Spinal cord (tissue), 10 donors: Measurements from ENCODE around the gene HOXD1. TPM values are rescaled to one million over a fixed set of nuclear protein-coding genes. Genes with fewer than 3 reads are reported as not detected.

Experiments
- DNase-seq, 6 donors: peaks; one replicate each; pipeline versions ENCODE4 v3.0.0 to v3.0.0-alpha.2; 2013 to 2015; ENCODE audit warnings: low spot score in 6 of 6, low read depth in 4 of 6
- H3K27ac ChIP-seq: one replicate; pipeline ENCODE4 v1.5.1; 2013; ENCODE audit warnings: low read depth, low read length, control low read depth
- H3K27me3 ChIP-seq: one replicate; pipeline ENCODE4 v1.6.1; 2013; ENCODE audit warnings: low read length; ENCODE audit not compliant: control insufficient read depth, insufficient read depth
- H3K36me3 ChIP-seq: one replicate; pipeline ENCODE4 v1.6.1; 2013; ENCODE audit warnings: low read length; ENCODE audit not compliant: control insufficient read depth, insufficient read depth
- H3K4me1 ChIP-seq: one replicate; pipeline ENCODE4 v1.6.1; 2013; ENCODE audit warnings: low read length; ENCODE audit not compliant: control insufficient read depth, insufficient read depth
- H3K4me3 ChIP-seq: one replicate; pipeline ENCODE4 v1.5.1; 2013; ENCODE audit warnings: low read depth, low read length, control low read depth
- H3K9me3 ChIP-seq: one replicate; pipeline ENCODE4 v1.6.1; 2013; ENCODE audit warnings: low read length; ENCODE audit not compliant: control insufficient read depth, insufficient read depth
- WGBS: methylation state at CpG from one replicate; pipeline ENCODE4 v1.1.5; 2013; ENCODE audit warnings: missing lambda C conversion rate; ENCODE audit not compliant: insufficient coverage; 5-methylcytosine and 5-hydroxymethylcytosine counted together
- polyA plus RNA-seq, 2 donors: library from polyadenylated mRNA; unstranded; fragments of 120-200 nt; gene quantifications; one replicate each; pipeline ENCODE4 v1.2.1, GENCODE V29; 2013; ENCODE audit not compliant: insufficient read length in 2 of 2
- total RNA-seq, 2 donors: library from RNA; depleted of rRNA in 1 of 2; stranded (reverse); fragments of 120-200 nt in 1 of 2; fragments of >200 nt in 1 of 2; gene quantifications; one replicate each; pipeline versions ENCODE4 v1.2.3 to v1.2.4, GENCODE V29; 2013 to 2014
- donor health status: healthy.

The HOXD1 gene
- total and polyA plus RNA-seq, 4 donors: 0.66 to 5.6 (median 3.9) TPM

GRCh38 chr2:176159663-176160250 lies 28.7 kb upstream of the HOXD1 start:
- Histone ChIP-seq H3K27ac (peak overlapping the region; percentile 89), H3K36me3 (peaks cover 42% of the 10 kb centered on the region), H3K4me1 (peaks cover 80% of the 10 kb centered on the region), H3K9me3 (no peaks in the 10 kb centered on the region), H3K4me3 (peak overlapping the region; percentile 31), H3K27me3 (peaks cover 51% of the 10 kb centered on the region)
- 31% methylated on average over 43 of the region's 44 CpGs for WGBS
- DNase-seq: peak in 2 of 6 donors; percentile 38 to 62

DNA sequence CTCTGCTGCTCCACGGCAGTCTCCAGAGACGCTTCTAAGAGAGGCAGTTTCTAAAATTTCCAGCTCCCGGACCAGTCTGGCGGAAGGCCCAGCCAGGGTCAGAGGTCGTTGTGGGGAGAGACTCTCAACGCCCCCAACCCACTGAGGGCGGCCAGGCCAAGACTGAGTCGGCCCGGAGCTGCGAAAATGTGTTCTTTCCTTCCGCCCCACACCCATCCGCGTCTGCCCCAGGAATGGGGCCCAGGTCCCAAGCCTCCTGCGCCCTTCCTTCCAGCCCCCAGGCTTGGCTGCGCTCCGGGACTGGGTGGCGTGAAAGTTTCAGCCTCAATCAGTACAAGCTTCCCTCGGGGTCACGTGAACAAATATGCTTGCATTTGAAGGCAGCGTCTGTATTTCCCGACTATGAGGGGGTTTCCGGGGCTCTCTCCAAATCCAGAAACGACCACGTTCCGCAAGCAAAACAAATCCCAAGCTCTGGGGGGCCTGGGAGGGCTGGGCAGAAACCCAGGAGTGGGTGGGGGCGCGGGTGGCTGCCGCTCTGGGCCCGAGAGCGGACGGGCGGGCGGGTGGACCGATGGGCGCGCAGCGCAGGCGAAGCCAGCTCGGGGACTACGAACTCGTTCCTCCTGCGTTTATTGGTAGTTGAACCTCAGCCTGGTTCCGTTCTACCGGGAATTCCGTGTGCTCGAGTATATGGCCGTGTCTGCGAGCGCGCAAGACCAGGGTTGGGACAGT lies 28.1 kb upstream of the HOXD1 start:
- Histone ChIP-seq H3K27ac (peak overlapping the region; percentile 89), H3K36me3 (peaks cover 45% of the 10 kb centered on the region), H3K4me3 (peak overlapping the region; percentile 31), H3K27me3 (peaks cover 57% of the 10 kb centered on the region), H3K9me3 (no peaks in the 10 kb centered on the region), H3K4me1 (peaks cover 85% of the 10 kb centered on the region)
- DNase-seq: peak in 2 of 6 donors; percentile 70 to 84
- 23% methylated on average over 44 of the region's 50 CpGs for WGBS

- Histone ChIP-seq H3K27ac (peak overlapping the region; percentile 89), H3K4me1 (peaks cover 84% of the 10 kb centered on the region), H3K36me3 (peaks cover 43% of the 10 kb centered on the region), H3K9me3 (no peaks in the 10 kb centered on the region), H3K4me3 (peak overlapping the region; percentile 31), H3K27me3 (peaks cover 57% of the 10 kb centered on the region)
- 45% methylated on average over 12 of the region's 22 CpGs for WGBS
- peak in 1 of 6 donors; percentile 80 for DNase-seq
Observed at GRCh38 chr2:176160986-176161824, 27.3 kb upstream of the HOXD1 start.

- WGBS: 21% methylated on average over 10 of the region's 22 CpGs
- peaks cover 78% of the 10 kb centered on the region for H3K4me1 ChIP-seq
- no peaks in the 10 kb centered on the region for H3K9me3 ChIP-seq
- peak overlapping the region; percentile 89 for H3K27ac ChIP-seq
- H3K4me3 ChIP-seq: peak overlapping the region; percentile 7
- peak in 2 of 6 donors; percentile 68 to 91 for DNase-seq
- peaks cover 40% of the 10 kb centered on the region for H3K36me3 ChIP-seq
- H3K27me3 ChIP-seq: peaks cover 52% of the 10 kb centered on the region
Observed at GRCh38 chr2:176161825-176162626, 26.4 kb upstream of the HOXD1 start.

DNA sequence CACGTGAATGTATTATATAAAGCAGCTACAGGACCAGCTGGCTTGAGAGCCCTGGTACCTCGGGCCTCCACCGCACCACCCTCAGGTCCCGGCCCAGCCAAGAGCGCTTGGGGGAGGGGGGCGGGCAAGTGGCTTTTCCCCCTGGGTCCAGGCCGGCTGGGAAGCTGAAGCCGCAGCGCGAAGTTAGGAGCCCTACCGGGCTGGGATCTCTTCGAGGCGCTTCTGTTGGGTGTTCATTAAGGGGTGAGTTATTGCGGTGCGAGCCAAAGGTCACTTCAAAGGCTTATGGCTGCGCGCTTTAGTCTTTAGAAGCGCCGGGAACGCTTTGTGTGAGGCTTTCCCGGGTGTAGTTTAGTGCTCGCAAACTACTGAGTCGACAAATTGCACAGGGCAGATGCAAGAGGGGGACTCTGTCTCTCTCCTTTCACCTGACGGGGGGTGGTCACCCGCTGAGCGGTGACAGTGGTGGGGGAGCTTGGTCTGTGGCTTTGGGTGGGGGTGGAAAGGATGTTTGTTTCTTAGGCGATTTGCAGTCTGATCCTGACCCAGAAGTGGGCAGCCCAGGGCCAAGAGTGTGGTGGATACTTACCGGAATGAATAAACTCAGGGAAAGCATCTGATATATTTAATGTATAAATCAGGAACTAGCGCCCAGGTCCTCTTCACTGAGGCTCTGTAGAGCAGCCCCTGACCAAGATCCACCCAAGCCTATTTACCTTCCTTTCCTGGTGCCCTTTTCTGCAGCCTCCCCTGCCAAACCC lies 25.4 kb upstream of the HOXD1 start:
- DNase-seq: peak in 1 of 6 donors; percentile 88
- 16% methylated on average over 22 of the region's 29 CpGs for WGBS
- Histone ChIP-seq H3K36me3 (peaks cover 34% of the 10 kb centered on the region), H3K4me1 (peaks cover 68% of the 10 kb centered on the region), H3K9me3 (no peaks in the 10 kb centered on the region), H3K27me3 (peaks cover 47% of the 10 kb centered on the region), H3K4me3 (no peak overlapping the region), H3K27ac (peak overlapping the region; percentile 89)

GRCh38 chr2:176163672-176164056 lies 24.8 kb upstream of the HOXD1 start:
- peak in 1 of 6 donors; percentile 72 for DNase-seq
- Histone ChIP-seq H3K27me3 (peaks cover 45% of the 10 kb centered on the region), H3K9me3 (no peaks in the 10 kb centered on the region), H3K4me3 (no peak overlapping the region), H3K4me1 (peaks cover 64% of the 10 kb centered on the region), H3K27ac (peak overlapping the region; percentile 89), H3K36me3 (peaks cover 31% of the 10 kb centered on the region)
- no CpG with 5 or more reads among the region's 12 CpGs for WGBS

DNA sequence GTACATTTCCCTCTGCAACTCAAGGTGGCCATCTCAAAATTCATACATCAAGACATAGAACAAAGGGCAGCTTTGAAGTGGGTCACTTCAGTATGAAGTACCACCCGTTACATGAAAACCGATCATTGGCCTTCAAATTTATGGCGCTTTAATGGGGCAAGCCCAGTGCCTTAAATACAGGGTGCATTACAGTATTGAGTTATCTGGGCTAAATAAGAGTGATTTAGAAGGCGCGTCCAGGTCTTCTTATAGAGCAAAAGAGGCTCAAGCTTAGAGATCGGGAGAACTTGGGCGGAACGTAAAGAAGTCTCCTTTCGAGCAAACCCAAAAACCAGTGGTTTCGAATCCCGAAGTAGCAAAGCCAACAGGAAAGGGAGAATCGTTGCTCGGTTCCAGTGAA lies 24.3 kb upstream of the HOXD1 start:
- H3K27ac ChIP-seq: peak overlapping the region; percentile 76
- DNase-seq: peak in 1 of 6 donors; percentile 79
- WGBS: 52% methylated on average over 11 of the region's 13 CpGs
- no peaks in the 10 kb centered on the region for H3K9me3 ChIP-seq
- H3K27me3 ChIP-seq: peaks cover 44% of the 10 kb centered on the region
- H3K36me3 ChIP-seq: peaks cover 31% of the 10 kb centered on the region
- H3K4me3 ChIP-seq: no peak overlapping the region
- H3K4me1 ChIP-seq: peaks cover 64% of the 10 kb centered on the region

DNA sequence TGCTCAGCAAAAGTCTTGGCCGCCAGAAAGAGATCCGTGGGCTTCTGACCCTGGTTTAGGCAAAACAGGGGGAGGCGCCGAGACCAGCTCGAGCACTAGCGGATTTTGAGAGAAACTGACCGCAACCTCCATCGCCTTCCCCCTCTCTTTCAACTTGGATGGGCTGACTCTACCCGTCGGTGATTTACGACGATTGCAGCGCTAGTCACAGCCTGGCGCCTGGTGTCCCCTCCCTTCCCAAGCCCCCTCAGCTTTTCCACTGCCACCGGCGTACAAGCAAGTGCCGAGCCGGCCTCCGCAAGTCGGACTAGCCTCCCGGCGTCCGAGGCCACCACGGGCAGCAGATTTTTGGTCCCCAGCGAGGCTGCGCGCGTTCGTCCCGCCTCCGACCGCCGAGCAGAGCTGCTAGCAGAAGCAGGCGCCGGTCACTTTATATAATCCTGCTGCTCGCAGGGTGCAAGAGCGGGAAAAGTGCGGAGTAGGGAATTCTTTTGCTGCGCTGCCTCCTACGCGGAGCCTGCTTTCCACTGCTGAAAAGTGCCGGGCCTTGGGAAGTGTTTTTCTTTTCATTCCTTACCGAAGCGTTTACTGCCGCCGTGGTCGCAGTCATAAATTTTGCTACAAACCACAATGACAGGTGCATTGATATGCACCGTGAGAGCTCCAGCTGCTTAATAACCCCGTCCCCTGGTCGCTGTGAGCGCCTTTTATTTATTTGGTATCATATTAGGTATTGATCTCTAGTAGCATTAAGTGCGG lies 23.7 kb upstream of the HOXD1 start:
- H3K9me3 ChIP-seq: no peaks in the 10 kb centered on the region
- H3K4me3 ChIP-seq: peak overlapping the region; percentile 24
- DNase-seq: peak in 1 of 6 donors; percentile 80
- H3K27ac ChIP-seq: peak overlapping the region; percentile 76
- 18% methylated on average over 46 of the region's 52 CpGs for WGBS
- peaks cover 30% of the 10 kb centered on the region for H3K36me3 ChIP-seq
- peaks cover 38% of the 10 kb centered on the region for H3K27me3 ChIP-seq
- H3K4me1 ChIP-seq: peaks cover 60% of the 10 kb centered on the region
